Panc1 (cell line): ENCODE data around the gene TBRG4.

Source experiments
- CTCF ChIP-seq: fragments of 450-650 bp; IDR thresholded peaks from 2 replicates; pipeline ENCODE4 v1.5.1; 2017; ENCODE audit warnings: mild to moderate bottlenecking
- POLR2AphosphoS5 ChIP-seq: IDR thresholded peaks from 2 replicates; pipeline ENCODE4 v1.6.1; 2012; ENCODE audit warnings: mild to moderate bottlenecking, low read depth, low read length, moderate library complexity

- TF ChIP-seq CTCF (no peak), POLR2AphosphoS5 (no peak)
Observed at GRCh38 chr7:45075355-45075644, 36.2 kb downstream of the TBRG4 start.
